ENCODE data around the gene CSMD2.

Gene CSMD2

GRCh38 chr1:34156739-34157138 lies 8.3 kb downstream of the CSMD2 start:
- DNase-seq (ENCODE audit: low read depth in 2 of 2): no peak

GRCh38 chr1:34155860-34156259 lies 9.2 kb downstream of the CSMD2 start:
- DNase-seq (ENCODE audit: low read depth in 2 of 2): no peak

GRCh38 chr1:34153246-34153645 lies 11.8 kb downstream of the CSMD2 start:
- DNase-seq (ENCODE audit: low read depth in 2 of 2): no peak

- DNase-seq (ENCODE audit: low read depth in 2 of 2): no peak
Observed at GRCh38 chr1:34149501-34149900, 15.5 kb downstream of the CSMD2 start.

GRCh38 chr1:34147301-34147700 lies 17.7 kb downstream of the CSMD2 start:
- no peak for DNase-seq (ENCODE audit: low read depth in 2 of 2)

GRCh38 chr1:34144766-34145165 lies 20.3 kb downstream of the CSMD2 start:
- DNase-seq (ENCODE audit: low read depth in 2 of 2): no peak

GRCh38 chr1:34143975-34144374 lies 21.1 kb downstream of the CSMD2 start:
- DNase-seq (ENCODE audit: low read depth in 2 of 2): no peak

GRCh38 chr1:34140011-34140676 lies 24.9 kb downstream of the CSMD2 start:
- DNase-seq (ENCODE audit: low read depth in 2 of 2): no peak

- DNase-seq (ENCODE audit: low read depth in 2 of 2): no peak
Observed at GRCh38 chr1:34137411-34137810, 27.6 kb downstream of the CSMD2 start.

- no peak for DNase-seq (ENCODE audit: low read depth in 2 of 2)
Observed at GRCh38 chr1:34132161-34132420, 32.9 kb downstream of the CSMD2 start.

GRCh38 chr1:34131396-34132160 lies 33.5 kb downstream of the CSMD2 start:
- no peak for DNase-seq (ENCODE audit: low read depth in 2 of 2)

- DNase-seq (ENCODE audit: low read depth in 2 of 2): no peak
Observed at GRCh38 chr1:34130306-34130705, 34.7 kb downstream of the CSMD2 start.

- DNase-seq (ENCODE audit: low read depth in 2 of 2): no peak
Observed at GRCh38 chr1:34129630-34130029, 35.4 kb downstream of the CSMD2 start.

- DNase-seq (ENCODE audit: low read depth in 2 of 2): no peak
Observed at GRCh38 chr1:34128186-34128889, 36.7 kb downstream of the CSMD2 start.

GRCh38 chr1:34127006-34128000 lies 37.7 kb downstream of the CSMD2 start:
- DNase-seq (ENCODE audit: low read depth in 2 of 2): no peak

GRCh38 chr1:34126486-34126885 lies 38.5 kb downstream of the CSMD2 start:
- DNase-seq (ENCODE audit: low read depth in 2 of 2): no peak

GRCh38 chr1:34125721-34126380 lies 39.2 kb downstream of the CSMD2 start:
- DNase-seq (ENCODE audit: low read depth in 2 of 2): no peak

GRCh38 chr1:34122080-34122932 lies 42.7 kb downstream of the CSMD2 start:
- no peak for DNase-seq (ENCODE audit: low read depth in 2 of 2)

- DNase-seq (ENCODE audit: low read depth in 2 of 2): no peak
Observed at GRCh38 chr1:34115233-34115632, 49.8 kb downstream of the CSMD2 start.

- no peak for DNase-seq (ENCODE audit: low read depth in 2 of 2)
Observed at GRCh38 chr1:34113887-34114286, 51.1 kb downstream of the CSMD2 start.

Measured in activated CD8-positive, alpha-beta memory T cell treated with anti-CD3 and anti-CD28 coated beads for 4 hours (primary cell).